Inflammatory macrophage (primary cell): ENCODE results near the gene SESN2.
"Not testable (repeated sequence)": the region's sequence is repeated elsewhere in the genome, so short reads cannot be mapped to it uniquely, and the experiment has no call there.

ENCODE experiments used
- DNase-seq, 2 donors: peaks; one replicate each; pipeline ENCODE4 v3.0.0-alpha.2; 2020 to 2022

Gene SESN2

DNA sequence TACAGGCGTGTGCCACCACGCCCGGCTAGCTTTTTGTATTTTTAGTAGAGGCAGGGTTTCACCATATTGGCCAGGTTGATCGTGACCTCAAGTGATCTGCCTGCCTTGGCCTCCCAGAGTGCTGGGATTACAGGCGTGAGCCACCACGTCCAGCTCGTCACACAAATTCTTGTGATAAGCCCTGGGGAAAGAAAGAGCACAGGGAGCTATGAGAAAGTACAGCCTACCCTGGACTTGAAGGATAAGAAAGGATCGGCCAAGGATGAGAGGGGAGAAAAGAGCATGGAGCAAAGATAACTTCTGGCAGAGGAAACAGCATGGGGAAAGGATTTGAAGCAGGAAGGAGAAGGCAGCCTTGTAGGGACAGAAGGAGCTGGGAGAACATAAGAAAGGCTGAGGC lies 29.2 kb downstream of the SESN2 start:
- DNase-seq: no peak

DNA sequence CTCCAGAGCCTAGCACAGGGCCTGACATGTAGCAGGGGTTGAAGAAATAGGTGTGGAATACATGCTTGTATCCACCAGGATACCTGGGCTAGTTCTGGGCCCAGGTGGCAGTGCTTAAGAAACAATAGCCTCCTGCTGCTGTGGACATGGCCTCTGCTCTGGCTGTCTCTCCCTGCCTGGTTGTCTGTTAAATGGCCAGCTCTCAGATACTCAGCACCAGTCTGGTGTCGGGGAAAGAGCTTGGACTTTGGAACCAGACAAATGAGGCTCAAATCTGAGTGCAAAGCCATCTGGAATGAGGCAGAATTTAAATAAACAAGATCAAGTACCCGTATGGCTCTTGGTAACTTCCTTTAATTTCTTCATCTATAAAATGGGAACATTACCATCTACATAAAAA lies 31.5 kb downstream of the SESN2 start:
- DNase-seq: no peak

DNA sequence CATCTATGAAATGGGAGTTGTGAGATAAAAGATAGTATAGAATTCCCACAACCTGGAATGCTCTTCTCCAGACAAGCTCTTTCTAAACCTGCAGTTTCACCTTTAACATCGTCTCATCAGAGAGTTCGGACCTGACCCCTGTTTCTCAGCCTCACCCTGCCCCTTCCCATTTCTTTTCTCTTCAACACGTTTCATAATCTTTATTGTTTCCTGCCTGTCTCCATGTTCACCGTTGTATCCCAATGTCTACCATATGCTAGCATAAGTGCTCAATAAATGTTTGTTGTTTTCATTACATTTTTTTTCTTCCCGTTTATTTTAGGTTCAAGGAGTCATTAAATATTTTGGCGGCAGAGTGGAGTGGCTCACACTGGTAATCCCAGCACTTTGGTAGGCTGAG lies 32.4 kb downstream of the SESN2 start:
- DNase-seq: no peak

DNA sequence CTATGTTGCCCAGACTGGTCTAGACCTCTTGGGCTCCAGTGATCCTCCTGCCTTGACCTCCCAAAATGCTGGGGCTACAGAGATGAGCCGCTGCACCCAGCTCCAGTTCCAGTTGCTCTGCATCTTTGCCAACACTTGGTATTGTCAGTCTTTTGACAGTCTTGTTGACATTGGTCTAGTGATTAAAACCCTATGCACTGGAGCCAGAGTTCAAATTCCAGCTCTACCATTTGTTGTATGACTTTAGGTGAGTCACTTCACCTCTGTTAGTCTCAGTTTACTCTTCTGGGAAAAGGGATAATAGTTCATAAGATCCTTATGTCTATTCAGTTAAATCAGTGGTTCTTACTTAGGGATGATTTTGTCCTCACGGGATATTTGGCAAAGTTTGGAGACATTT lies 36.6 kb downstream of the SESN2 start:
- no peak for DNase-seq

DNA sequence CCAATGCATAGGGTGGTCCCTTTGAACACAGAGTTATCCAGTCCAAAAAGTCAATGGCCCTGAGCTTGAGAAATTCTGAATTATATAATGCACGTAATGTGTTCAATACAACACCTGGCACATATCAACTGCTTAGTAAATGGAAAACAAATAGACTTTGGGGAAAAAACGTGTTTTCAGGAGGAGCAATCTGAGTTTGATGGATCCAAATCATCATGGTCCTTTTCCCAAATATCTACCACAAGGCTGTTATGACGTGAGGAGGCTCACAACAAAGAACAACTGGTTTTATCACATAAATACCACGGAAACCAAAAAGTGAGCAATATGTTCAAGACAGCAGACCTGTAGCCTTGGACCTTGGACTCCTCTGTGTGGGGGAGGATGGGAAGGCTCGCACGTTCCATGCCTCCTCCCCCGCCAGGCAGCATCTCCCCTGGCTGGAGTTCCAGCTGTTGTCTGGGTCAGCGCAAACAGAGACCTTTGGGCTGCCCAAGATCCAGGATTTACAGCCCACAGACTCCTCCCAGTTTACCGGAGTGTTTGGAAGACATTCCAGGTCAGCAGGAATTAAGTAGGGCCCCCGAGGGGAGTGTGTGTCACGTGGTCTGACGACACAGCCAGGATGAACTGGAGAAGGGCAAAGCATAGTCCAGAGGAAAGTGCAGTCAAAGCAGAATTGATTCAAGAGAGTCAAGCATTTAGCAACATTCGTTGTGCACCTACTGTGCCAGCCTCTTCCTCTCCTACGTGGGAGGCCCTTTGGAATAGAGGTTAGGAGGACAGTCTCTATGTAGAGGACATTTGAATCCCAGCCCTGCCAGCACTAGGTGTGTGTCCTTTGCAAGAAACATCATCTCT lies 37.3 kb downstream of the SESN2 start:
- no peak for DNase-seq

DNA sequence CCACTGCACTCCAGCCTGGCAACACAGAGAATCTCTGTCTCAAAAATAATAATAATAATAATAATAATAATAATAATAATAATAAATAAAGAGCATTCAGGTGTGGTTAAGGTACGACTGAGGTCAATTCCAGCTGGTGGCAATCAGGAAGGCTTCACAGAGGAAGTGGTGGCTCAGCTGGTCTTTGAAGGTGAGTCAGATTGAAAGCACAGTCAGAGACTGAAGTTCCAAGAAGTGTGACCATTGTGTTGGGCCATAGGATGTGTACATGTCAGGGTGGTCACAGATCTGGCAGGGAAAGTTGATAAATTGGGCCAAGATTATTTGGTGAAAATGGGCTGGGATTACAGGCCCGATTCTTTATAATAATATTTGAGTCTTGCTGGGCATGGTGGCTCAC lies 38.5 kb downstream of the SESN2 start:
- DNase-seq: peak in 1 of 2 donors; percentile 32

DNA sequence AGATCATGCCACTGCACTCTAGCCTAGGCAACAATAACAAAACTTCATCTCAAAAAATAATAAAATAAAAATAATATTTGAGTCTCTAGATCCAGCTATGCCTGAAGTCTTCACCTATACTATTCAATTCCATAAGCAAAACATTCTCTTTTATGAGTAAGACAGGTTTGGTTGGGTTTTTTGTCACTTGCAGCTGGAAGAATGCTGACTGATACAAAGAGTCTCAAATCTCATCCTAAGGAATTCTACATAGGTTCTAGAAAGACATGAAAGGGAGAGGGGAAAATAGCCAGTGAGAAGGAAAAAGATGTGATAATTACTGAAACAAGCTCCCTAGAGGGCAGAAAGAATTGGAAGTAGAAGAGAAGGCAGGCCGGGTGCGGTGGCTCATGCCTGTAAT lies 39.1 kb downstream of the SESN2 start:
- DNase-seq: no peak

DNA sequence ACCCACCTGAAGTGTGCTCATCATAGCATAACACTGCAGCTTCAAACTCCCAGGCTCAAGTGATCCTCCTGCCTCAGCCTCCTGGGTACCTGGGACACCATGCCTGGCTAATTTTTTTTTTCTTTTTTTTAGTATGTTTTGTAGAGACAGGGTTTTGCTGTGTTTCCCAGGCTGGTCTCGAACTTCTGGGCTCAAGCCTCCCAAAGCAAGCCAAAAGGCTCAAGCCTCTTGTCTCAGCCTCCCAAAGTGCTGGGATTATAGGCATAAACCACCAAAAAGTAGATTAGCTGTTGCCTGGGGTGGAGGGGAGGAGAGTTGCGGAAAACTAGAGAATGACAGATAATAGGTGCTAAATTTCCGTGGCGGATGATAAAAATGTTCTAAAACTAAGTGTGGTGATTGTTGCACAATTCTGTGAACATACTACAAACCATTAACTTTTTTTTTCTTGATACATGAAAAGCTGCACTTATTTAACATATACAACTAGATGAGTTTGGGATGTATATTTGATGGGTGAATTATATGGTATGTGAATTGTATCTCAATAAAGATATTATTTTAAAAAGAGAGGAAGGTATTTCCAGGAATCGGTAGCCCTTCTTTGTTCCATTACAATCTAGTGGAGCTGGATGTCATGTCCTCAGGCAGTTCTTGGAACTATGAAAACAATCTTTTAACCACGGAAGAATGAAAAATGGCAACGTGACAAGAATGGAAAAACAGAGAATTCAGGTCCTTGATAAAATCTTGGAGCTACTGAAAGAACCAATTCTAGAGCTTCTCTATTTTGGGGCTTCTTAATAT lies 42.3 kb downstream of the SESN2 start:
- DNase-seq: no peak

DNA sequence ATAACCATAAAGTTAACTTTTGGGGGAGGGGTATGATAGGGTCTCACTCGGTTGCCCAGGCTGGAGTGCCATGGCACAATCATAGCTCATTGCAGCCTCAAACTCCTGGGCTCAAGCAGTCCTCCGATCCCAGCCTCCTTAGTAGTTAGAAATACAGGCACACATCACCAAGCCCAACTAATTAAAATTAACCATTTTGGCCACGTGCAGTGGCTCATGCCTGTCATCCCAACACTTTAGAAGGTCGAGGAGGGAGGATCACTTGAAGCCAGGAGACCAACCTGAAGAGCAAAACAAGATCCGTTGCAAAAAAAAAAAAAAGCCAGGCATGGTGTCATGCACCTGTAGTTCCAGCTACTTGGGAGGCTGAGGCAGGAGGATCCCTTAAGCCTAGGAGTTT lies 42.9 kb downstream of the SESN2 start:
- DNase-seq: no peak

DNA sequence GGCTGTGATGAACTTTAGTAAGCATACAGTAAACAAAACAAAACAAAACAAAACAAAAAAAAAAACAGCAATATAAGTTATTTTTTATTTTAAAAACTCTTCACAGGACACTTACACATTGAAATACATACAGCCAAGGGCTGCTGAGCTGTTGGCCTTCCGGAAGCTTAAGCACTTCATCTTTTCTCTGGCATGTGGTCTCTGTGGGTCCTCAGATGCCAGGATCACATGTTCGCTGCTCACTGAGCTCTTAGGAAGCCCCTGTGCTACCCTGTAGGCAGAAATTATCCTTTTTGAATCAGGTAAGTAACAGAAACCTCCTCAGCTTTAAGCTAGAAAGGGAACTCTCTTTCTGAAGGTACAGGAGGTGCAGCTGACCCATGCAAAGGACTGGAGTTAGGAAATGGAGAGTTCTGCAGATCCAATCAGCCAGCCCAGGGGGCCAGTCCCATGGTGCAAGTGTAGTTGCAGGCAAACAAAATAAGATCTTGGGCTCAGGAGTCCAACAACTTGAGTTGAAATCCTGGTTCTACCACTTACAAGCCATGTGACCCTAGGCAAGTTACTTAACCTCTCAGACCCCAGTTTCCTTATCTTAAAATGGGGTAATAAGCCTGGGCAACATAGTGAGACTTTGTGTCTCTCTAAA lies 47.1 kb downstream of the SESN2 start:
- peak; percentile 13 to 23 for DNase-seq

DNA sequence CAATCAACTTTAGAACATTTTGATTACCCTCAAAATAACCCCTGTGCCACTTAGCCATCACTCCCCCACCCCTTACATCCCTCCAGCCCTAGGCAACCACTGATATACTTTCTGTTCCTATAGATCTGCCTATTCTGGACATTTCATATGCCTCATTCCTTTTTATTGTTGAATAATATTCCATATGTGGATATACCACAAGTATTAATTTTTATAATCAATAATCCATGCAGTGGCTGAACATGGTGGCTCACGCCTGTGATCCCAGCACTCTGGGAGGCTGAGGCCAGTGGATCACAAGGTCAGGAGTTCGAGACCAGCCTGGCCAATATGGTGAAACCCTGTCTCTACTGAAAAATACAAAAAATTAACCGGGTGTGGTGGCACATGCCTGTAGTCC lies 49.4 kb downstream of the SESN2 start:
- DNase-seq: no peak

DNA sequence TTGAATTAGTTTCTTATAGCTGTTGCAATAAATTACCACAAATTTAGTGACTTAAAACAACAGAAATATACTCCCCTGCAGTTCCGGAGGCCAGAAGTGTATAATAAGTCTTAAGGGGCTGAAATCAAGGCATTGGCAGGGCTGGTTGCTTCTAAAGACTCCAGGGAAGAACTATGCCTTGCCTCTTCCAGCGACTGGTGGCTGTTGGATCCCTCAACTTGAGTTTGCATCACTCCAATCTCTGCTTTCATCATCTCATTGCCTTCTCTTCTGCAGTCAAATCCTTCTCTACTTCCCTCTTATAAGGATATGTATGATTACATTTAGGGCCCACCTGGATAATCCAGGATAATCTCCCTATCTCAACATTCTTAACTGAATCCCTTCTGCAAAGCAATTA lies 50.4 kb downstream of the SESN2 start:
- DNase-seq: peak; percentile 7 to 33

DNA sequence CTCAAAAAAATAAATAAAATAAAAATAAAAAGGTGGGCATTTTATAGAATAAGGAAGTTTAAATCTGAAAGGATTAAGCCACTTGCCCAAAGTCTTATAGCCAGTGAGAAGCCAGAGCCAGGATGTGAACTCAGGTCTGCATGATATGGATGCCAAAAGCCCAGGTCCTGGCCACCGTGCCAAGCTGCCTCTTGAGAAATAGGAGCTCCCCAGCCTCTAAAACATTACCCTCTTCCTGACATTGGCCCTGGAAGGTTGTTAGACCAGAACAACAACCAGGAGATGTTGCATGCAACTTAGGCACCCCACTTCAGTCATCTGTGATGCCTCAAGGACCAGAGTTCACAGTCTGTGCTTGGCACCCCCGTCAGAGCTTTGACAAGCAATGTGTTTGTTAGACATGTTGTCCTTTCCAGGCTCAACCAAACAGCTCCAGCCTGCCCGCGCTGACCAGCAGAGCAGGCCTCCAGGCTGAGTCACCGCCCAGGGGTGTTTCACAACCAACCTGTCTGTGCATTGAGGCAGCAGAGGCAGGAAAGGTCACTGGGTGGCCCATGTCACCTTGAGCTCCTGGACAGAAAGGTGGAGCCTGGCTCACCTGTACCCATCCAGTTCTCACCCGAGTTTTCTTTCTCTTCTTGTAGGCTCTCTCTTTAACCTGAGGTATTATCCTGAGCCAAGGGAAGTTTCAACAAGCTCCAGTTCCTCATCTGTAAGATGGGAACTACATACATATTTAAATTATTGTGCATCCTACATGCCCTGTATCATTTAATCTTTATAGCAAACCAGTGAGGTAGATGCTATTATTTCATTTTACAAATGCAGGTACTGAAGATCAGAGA lies 54.6 kb downstream of the SESN2 start:
- peak; percentile 72 to 84 for DNase-seq

DNA sequence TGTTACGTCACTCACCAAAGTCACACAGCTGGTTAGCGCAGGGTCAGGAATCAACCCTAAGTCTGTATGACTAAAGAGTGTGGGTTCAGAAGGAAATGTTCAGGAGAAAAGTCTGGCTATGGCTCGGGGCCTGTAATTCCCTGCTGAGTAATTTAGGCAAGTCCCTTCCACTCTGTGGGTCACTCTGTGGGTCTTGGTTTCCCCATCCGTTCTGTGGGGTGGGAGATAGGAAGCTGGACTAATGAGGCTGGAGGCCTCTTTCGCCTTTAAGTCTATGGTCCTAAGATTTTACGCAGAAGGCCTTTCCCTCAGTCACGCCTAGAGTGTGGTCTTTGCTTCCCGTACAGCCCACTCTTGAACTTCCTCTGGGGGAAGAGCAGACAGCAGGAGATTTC lies 55.2 kb downstream of the SESN2 start:
- DNase-seq: peak; percentile 64 to 74

DNA sequence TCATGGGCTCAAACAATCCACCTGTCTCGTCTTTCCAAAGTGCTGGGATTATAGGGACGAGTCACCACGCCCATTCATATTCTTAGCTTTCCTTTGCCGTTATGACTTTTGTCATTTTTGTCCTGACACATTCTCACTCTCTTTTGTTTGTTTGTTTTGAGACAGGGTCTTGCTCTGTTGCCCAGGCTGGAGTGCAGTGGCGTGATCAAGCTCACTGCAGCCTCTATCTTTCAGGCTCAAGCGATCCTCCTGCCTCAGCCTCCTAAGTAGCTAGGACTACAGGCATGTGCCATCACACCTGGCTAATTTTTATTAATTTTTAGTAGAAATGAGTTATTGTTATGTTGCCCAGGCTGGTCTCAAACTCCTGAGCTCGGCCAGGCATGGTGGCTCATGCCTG lies 57.7 kb downstream of the SESN2 start:
- DNase-seq: no peak

DNA sequence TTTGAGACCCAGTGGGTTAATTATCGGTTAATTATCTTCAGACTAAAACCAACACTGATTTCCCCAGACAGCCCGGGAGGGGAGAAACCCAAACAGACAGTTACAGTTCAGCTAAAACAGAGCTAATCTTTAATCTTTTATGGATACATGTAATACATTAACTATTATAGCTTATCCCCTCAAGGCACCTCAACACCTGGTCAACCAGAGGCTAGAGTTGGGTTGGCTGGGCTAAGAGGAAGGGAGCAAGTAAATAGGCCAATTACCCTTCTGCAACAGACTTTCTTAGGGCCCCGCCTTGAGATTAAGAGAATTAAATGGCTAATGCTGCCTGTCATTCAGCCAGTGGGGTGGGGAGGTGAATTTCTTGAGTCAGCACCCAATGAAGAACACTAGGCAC lies 62.9 kb downstream of the SESN2 start:
- no peak for DNase-seq

DNA sequence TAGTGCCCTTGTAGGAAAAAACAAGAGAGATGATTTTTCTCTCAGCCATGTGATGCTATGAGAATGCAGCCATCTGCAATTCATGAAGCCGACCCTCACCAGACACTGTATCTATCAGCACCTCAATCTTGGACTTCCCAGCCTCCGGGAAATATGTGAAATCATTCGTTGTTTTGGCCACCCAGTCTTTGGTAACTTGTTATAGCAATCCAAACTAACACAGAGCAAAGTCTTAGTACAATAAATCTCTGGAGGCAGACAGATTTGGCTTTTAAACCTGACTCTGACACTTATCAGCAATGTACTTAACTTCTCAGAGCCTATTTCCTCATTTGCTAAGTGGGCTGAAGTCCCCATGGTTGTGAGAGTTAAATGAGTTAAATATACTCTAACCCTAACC lies 64.4 kb downstream of the SESN2 start:
- DNase-seq: no peak

DNA sequence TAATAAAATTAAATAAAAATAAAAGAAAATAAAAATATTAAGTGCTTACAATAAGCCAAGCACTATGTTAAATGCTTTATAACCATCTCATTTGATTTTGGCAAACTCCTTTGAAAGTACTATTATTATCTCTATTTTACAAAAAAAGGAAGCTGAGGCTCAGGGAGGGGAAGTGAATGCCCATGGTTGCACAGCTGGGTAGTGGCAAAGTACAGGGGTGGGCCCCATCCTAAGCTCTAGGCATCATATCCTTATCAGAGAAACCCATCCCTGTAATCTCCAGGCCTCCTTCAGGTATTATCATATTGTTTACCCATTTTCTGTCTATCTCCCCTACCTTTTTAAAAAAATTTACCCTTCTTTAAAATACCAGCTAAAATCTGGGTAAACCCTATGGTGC lies 67.2 kb downstream of the SESN2 start:
- DNase-seq: peak; percentile 39 to 40

DNA sequence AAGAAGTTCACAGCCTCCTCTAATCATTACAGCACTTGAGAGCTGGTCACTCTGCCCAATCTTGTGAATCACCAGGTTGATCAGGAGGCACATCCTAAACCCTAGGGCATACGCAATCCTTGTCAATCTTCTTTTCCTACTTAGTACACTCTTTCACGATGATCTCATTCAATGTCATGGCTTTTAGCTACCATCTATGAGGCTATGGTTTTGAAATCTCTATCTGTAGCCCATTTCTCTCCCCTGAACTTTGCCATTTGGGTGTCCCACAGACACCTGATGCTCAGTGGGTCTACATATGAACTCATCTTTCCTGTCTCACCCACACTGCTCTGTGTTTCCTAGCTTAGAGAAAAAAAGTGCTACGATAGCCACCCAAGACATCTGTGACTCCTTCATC lies 67.7 kb downstream of the SESN2 start:
- peak; percentile 43 to 53 for DNase-seq

DNA sequence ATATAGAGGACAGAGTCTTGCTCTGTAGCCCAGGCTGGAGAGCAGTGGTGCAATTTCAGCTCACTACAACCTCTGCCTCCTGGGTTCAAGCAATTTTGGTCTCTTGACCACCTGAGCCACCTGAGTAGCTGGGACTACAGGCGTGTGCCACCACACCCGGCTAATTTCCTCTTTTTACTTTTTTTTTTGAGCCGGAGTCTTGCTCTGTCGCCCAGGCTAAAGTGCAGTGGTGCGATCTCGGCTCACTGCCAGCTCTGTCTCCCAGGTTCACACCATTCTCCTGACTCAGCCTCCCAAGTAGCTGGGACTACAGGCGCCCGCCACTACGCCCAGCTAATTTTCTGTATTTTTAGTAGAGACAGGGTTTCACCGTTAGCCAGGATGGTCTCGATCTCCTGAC lies 68.1 kb downstream of the SESN2 start:
- not testable (repeated sequence) for DNase-seq

DNA sequence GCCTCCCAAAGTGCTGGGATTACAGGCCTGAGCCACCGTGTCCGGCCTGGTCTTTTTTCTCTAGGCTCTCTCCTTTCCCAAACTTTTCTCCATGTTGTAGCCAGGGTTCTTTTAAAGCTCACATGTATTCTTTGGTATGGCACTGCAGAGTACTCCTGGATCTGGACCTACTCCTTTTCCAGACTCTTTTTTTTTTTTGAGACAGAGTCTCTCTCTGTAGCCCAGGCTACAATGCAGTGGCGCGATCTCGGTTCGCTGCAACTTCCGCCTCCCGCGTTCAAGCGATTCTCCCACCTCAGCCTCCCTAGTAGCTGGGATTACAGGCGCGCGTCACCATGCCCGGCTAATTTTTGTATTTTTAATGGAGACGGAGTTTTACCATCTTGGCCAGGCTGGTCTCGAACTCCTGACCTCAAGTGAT lies 68.9 kb downstream of the SESN2 start:
- DNase-seq: no peak

DNA sequence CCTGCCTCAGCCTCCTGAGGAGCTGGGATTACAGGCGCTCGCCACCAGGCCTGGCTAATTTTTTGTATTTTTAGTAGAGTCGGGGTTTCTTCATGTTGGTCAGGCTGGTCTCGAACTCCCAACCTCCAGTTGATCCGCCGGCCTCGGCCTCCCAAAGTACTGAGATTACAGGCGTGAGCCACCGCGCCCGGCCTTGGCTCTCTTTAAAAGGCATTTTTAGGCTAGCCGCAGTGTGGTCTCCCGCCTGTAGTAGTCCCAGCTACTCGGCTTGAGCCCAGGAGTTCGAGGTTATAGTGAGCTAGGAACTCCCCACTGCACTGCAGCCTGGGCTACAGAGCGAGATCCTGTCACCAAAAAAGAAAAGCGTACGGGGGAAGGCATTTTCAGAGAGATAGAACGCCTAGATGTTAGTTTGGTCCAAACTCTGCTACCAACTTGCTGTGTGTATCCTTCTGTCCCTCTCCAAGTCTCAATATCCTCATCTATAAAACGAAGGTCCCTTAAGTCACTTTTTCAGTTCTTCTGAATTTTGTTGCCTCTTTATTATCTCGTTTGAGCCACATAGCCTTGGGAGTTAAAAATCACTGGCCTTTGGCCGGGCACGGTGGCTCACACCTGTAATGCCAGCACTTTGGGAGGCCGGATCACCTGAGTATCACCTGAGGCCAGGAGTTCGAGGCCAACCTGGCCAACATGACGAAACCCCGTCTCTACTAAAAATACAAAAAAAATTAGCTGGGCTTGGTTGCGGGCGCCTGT lies 70.3 kb downstream of the SESN2 start:
- peak; percentile 21 to 37 for DNase-seq
